K562 (cell line): Measurements from ENCODE around the gene TMEM126B. TPM values are rescaled to one million over a fixed set of nuclear protein-coding genes. Genes with fewer than 3 reads are reported as not detected.
A peak's percentile ranks its signal among the peaks of the same experiment; 100 is the strongest.

Experiments used
- ATAC-seq: fragments of 200-7000 bp; cut with Tn5 transposase; 3 replicates; pipeline ENCODE4 v1.9.1; 2020; ENCODE audit warnings: moderate library complexity
- BruUV-seq: library from RNA; stranded (reverse); fragments of 400-500 nt; replicated peaks from 2 replicates; lab custom pipeline; 2021; lab: Mats Ljungman, UMichigan
- CTCF ChIA-PET: fragments of 300-600 bp; formaldehyde crosslinking; extraction: SDS; loops from one replicate; lab custom pipeline; 2021; ENCODE audit warnings: low intra/inter-chr PET ratio; lab: Yijun Ruan, JAX
- POLR2A ChIA-PET: fragments of 300-600, 350-650 bp; sonication (Branson Sonifier 250); formaldehyde crosslinking; extraction: SDS; loops from one replicate; lab custom pipeline; 2021; ENCODE audit warnings: antibody characterized with exemption, inconsistent platforms; lab: Yijun Ruan, JAX
- DNase-seq, 4 experiments: peaks; one replicate each; pipeline versions ENCODE4 v3.0.0 to v3.0.0-alpha.2; 2011 to 2018; ENCODE audit warnings: low spot score in 3 of 4, mixed read lengths in 3 of 4; ENCODE audit errors: extremely low read depth in 1 of 4
- FAIRE-seq: peaks from 2 replicates; lab custom pipeline; 2011; peaks lifted over from hg19 to GRCh38; lab: Jason Lieb, UNC
- H2AFZ ChIP-seq: 2 replicates; pipeline ENCODE4 v1.6.0; 2011; ENCODE audit warnings: low read depth, low read length, control low read depth, inconsistent platforms
- H3K27ac ChIP-seq: fragments of 200-600 bp; 3 replicates; pipeline ENCODE4 v1.8.0; 2011; ENCODE audit warnings: low read depth, mild to moderate bottlenecking, control low read depth, inconsistent platforms, low read length, moderate library complexity, mixed read lengths; ENCODE audit errors: extremely low read depth
- H3K27me3 ChIP-seq, 2 experiments: fragments of 300-600 bp in 1 of 2; 2 replicates in 1 of 2; 3 replicates in 1 of 2; pipeline versions ENCODE4 v1.6.0 to v1.8.0; 2011; ENCODE audit warnings: inconsistent platforms in 2 of 2, low read length in 2 of 2, mild to moderate bottlenecking in 1 of 2, mixed read lengths in 1 of 2, moderate library complexity in 1 of 2; ENCODE audit not compliant: control insufficient read depth in 2 of 2, insufficient read depth in 2 of 2
- H3K36me3 ChIP-seq: fragments of 300-600 bp; 3 replicates; pipeline ENCODE4 v1.8.0; 2011; ENCODE audit warnings: mild to moderate bottlenecking, low read length, inconsistent platforms; ENCODE audit not compliant: control insufficient read depth, insufficient read depth
- H3K4me1 ChIP-seq, 2 experiments: fragments of 200-600 bp in 1 of 2; replicated peaks in 1 of 2; 2 replicates in 1 of 2; 3 replicates in 1 of 2; pipeline versions ENCODE4 v1.5.1 to v1.8.0; 2011; ENCODE audit warnings: inconsistent platforms in 2 of 2, low read length in 2 of 2, mild to moderate bottlenecking in 1 of 2, mixed read lengths in 1 of 2, moderate library complexity in 1 of 2; ENCODE audit not compliant: control insufficient read depth in 2 of 2, insufficient read depth in 2 of 2
- H3K4me2 ChIP-seq: 2 replicates; pipeline ENCODE4 v1.6.1; 2011; ENCODE audit warnings: low read length, control low read depth, inconsistent platforms, mixed read lengths; ENCODE audit not compliant: insufficient read depth
- H3K4me3 ChIP-seq: fragments of 200-600 bp; sonication (generic), shearing (Covaris generic); 2 replicates; pipeline ENCODE4 v1.5.1; 2016; ENCODE audit warnings: control low read depth, inconsistent platforms
- H3K79me2 ChIP-seq: fragments of 200-600 bp; 3 replicates; pipeline ENCODE4 v1.8.0; 2011; ENCODE audit warnings: low read length, inconsistent platforms; ENCODE audit not compliant: control insufficient read depth, insufficient read depth
- H3K9ac ChIP-seq, 2 experiments: 2 replicates each; pipeline versions ENCODE4 v1.6.0 to v1.6.1; 2011; ENCODE audit warnings: low read depth in 2 of 2, low read length in 2 of 2, control low read depth in 1 of 2, inconsistent platforms in 1 of 2, mild to moderate bottlenecking in 1 of 2, mixed read lengths in 1 of 2; ENCODE audit not compliant: insufficient read depth in 1 of 2
- H3K9me1 ChIP-seq: one replicate; pipeline ENCODE4 v1.6.0; 2011; ENCODE audit warnings: inconsistent platforms, mild to moderate bottlenecking, low read length, moderate library complexity; ENCODE audit not compliant: control insufficient read depth, insufficient read depth
- H3K9me3 ChIP-seq: replicated peaks from 2 replicates; pipeline ENCODE4 v1.5.1; 2011; ENCODE audit warnings: low read depth, low read length, inconsistent platforms; ENCODE audit not compliant: control insufficient read depth, insufficient read depth
- H4K20me1 ChIP-seq: replicated peaks from 2 replicates; pipeline ENCODE4 v1.6.1; 2011; ENCODE audit warnings: low read length, inconsistent platforms, mixed read lengths; ENCODE audit not compliant: control insufficient read depth, insufficient read depth
- BHLHE40 ChIP-seq: IDR thresholded peaks from 2 replicates; pipeline ENCODE4 v1.6.1; 2011; ENCODE audit warnings: low read length, improper control_type of control experiment
- MTA3 ChIP-seq: fragments of 450-650 bp; formaldehyde crosslinking; IDR thresholded peaks from 2 replicates; pipeline ENCODE4 v1.6.1; 2017; ENCODE audit warnings: mild to moderate bottlenecking, borderline replicate concordance
- NRF1 ChIP-seq, 2 experiments: fragments of 450-650 bp; IDR thresholded peaks in 1 of 2; conservative IDR thresholded peaks in 1 of 2; 2 replicates each; pipeline ENCODE4 v1.6.1; 2014; ENCODE audit warnings: mild to moderate bottlenecking in 2 of 2
- ZEB2 ChIP-seq: fragments of 450-650 bp; IDR thresholded peaks from 2 replicates; pipeline ENCODE4 v1.6.1; 2016
- ZNF586 ChIP-seq: fragments of 450-650 bp; formaldehyde crosslinking; conservative IDR thresholded peaks from 2 replicates; pipeline ENCODE4 v1.4.0; 2020; ENCODE audit warnings: mild to moderate bottlenecking, moderate library complexity
- ZNF76 ChIP-seq: fragments of 250-450 bp; sonication (Bioruptor Pico); IDR thresholded peaks from 2 replicates; pipeline ENCODE4 v1.4.0; 2020; ENCODE audit warnings: mild to moderate bottlenecking, moderate library complexity, borderline replicate concordance
- WGBS: fragments of 100-300 bp; shearing (Covaris generic); methylation state at CpG from one replicate; pipeline ENCODE4 v1.1.6; 2016; ENCODE audit warnings: low coverage, mixed read lengths; ENCODE audit not compliant: insufficient coverage; ENCODE audit errors: missing lambda C conversion rate; 5-methylcytosine and 5-hydroxymethylcytosine counted together
- in situ Hi-C: fragments of 300-500 bp; cut with MboI; formaldehyde crosslinking; loops from 4 replicates; pipeline ENCODE4 v1.15.0; 2018; ENCODE audit warnings: inconsistent platforms, mixed read lengths
- intact Hi-C: fragments of 100-400 bp; cut with micrococcal nuclease; formaldehyde crosslinking; loops from 2 replicates; pipeline ENCODE4 v1.14.2; 2022
- polyA plus RNA-seq, 8 experiments: library from polyadenylated mRNA; depleted of rRNA in 4 of 8; stranded (reverse) in 5 of 8; unstranded in 3 of 8; fragments of >200 nt; fragmentation: Nextera tagmentation in 2 of 8; fragmentation: Illumina TruSeq in 1 of 8; extraction: Ambion mirVana in 2 of 8; extraction: Trizol in 1 of 8; gene quantifications; 2 replicates each; pipeline versions ENCODE4 v1.2.1 to v1.2.3, GENCODE V29; 2011 to 2014; ENCODE audit warnings: inconsistent platforms in 1 of 8, missing spikeins in 1 of 8
- total RNA-seq, 7 experiments: library from RNA; depleted of rRNA in 6 of 7; stranded (reverse); fragments of >200 nt in 6 of 7; fragmentation: Illumina TruSeq in 2 of 7; extraction: Trizol in 2 of 7; gene quantifications; 2 replicates each; pipeline versions ENCODE4 v1.2.1 to v1.2.3, GENCODE V29; 2011 to 2021; ENCODE audit warnings: low replicate concordance in 1 of 7
- TF ChIP-seq, protein P1 (sequence below): sonication (generic); formaldehyde crosslinking; IDR thresholded peaks from 2 replicates; pipeline ENCODE4 v1.8.1; 2023; ENCODE audit warnings: missing genetic modification reagents, mild to moderate bottlenecking, borderline replicate concordance
- TF ChIP-seq, protein P2 (sequence below): fragments of 450-650 bp; IDR thresholded peaks from 2 replicates; pipeline ENCODE4 v1.6.1; 2016

Gene TMEM126B
- total and polyA plus RNA-seq, 9 of the 15 experiments (the other 6 are each of a cell fraction or from before 2014, with no cell fraction given) = 85.5 to 226 (median 164) TPM

GRCh38 chr11:85685125-85685819, 56.9 kb downstream of the TMEM126B start:
- Histone ChIP-seq H3K27ac (no peak overlapping the region), H3K79me2 (no peaks in the 10 kb centered on the region), H3K4me2 (0 out of 2 replicates have a peak overlapping the region, but pooled peaks have one; percentile 1), H4K20me1 (no peaks in the 10 kb centered on the region), H3K9me3 (no peaks in the 10 kb centered on the region), H3K4me3 (no peak overlapping the region), H3K9me1 (no peaks in the 10 kb centered on the region), H2AFZ (peak overlapping the region; percentile 57), H3K36me3 (no peaks in the 10 kb centered on the region), H3K27me3 (peaks cover 5 to 27% of the 10 kb centered on the region in 2 experiments; a peak in 4 of 5 replicates), H3K9ac (peak overlapping the region in 1 of 2 experiments; percentile 67; a peak in 1 of 4 replicates), H3K4me1 (peaks cover 0 to 9% of the 10 kb centered on the region in 2 experiments; a peak in 1 of 5 replicates)
- DNase-seq (no peak), FAIRE-seq (no peak), ATAC-seq (peak; percentile 49)
- POLR2A ChIA-PET = interaction anchor here (1.1 to 1.2 kb wide), 2 partner anchors 21 to 38 kb away, joined by 4 read pairs; partner anchors contain the start of genes CREBZF and TMEM126A
- no TSS peak for BruUV-seq
- CTCF ChIA-PET = interaction anchor here (0.7 kb wide), 1 partner anchor 442 kb away, joined by 3 read pairs; no protein-coding TSS in a partner anchor
- in situ Hi-C loops (no loop called here), intact Hi-C loops (no loop called here)
- TF ChIP-seq NRF1 (conservative IDR thresholded peaks at IDR 0.05 in 1 of 2, IDR thresholded peaks at IDR 0.05 in 1 of 2) (peak in 1 of 2 experiments; percentile 5; a peak in 2 of 4 replicates), ZNF76 (CRISPR knock-in tag) (no peak), MTA3 (no peak), BHLHE40 (no peak), ZNF586 (CRISPR knock-in tag) (no peak), ZEB2 (no peak)
- TF ChIP-seq, protein P1, sequence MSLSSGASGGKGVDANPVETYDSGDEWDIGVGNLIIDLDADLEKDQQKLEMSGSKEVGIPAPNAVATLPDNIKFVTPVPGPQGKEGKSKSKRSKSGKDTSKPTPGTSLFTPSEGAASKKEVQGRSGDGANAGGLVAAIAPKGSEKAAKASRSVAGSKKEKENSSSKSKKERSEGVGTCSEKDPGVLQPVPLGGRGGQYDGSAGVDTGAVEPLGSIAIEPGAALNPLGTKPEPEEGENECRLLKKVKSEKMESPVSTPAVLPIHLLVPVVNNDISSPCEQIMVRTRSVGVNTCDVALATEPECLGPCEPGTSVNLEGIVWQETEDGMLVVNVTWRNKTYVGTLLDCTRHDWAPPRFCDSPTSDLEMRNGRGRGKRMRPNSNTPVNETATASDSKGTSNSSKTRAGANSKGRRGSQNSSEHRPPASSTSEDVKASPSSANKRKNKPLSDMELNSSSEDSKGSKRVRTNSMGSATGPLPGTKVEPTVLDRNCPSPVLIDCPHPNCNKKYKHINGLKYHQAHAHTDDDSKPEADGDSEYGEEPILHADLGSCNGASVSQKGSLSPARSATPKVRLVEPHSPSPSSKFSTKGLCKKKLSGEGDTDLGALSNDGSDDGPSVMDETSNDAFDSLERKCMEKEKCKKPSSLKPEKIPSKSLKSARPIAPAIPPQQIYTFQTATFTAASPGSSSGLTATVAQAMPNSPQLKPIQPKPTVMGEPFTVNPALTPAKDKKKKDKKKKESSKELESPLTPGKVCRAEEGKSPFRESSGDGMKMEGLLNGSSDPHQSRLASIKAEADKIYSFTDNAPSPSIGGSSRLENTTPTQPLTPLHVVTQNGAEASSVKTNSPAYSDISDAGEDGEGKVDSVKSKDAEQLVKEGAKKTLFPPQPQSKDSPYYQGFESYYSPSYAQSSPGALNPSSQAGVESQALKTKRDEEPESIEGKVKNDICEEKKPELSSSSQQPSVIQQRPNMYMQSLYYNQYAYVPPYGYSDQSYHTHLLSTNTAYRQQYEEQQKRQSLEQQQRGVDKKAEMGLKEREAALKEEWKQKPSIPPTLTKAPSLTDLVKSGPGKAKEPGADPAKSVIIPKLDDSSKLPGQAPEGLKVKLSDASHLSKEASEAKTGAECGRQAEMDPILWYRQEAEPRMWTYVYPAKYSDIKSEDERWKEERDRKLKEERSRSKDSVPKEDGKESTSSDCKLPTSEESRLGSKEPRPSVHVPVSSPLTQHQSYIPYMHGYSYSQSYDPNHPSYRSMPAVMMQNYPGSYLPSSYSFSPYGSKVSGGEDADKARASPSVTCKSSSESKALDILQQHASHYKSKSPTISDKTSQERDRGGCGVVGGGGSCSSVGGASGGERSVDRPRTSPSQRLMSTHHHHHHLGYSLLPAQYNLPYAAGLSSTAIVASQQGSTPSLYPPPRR (CRISPR knock-in tag) = no peak
- TF ChIP-seq, protein P2, sequence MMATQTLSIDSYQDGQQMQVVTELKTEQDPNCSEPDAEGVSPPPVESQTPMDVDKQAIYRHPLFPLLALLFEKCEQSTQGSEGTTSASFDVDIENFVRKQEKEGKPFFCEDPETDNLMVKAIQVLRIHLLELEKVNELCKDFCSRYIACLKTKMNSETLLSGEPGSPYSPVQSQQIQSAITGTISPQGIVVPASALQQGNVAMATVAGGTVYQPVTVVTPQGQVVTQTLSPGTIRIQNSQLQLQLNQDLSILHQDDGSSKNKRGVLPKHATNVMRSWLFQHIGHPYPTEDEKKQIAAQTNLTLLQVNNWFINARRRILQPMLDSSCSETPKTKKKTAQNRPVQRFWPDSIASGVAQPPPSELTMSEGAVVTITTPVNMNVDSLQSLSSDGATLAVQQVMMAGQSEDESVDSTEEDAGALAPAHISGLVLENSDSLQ = no peak
- WGBS = 10% methylated on average over 15 of the region's 15 CpGs
